Measurements from ENCODE around the gene RETN.

Gene RETN

GRCh38 chr19:7680606-7681339 lies 11.9 kb downstream of the RETN start, which contains the start of gene TRAPPC5:
TRAPPC5 (plus strand) TSS chr19:7680833; CDS start chr19:7682254, 1,421 bp downstream.
- Histone ChIP-seq H3K4me3 (ENCODE audit: low read length) (peak within 1 kb of the TSS; percentile 87), H3K27me3 (ENCODE audit: insufficient read depth, low read length) (peaks cover 28% of the 10 kb centered on the region), H3K4me1 (ENCODE audit: insufficient read depth, low read length) (no peaks in the 10 kb centered on the region; the same call in 1 of the 2 replicates), H3K36me3 (ENCODE audit: insufficient read depth, low read depth, low read length) (peaks cover 15% of the 10 kb centered on the region), H3K27ac (ENCODE audit: low read length) (no peak within 1 kb of the TSS), H3K9me3 (ENCODE audit: insufficient read depth, low read depth, low read length) (no peaks in the 10 kb centered on the region), H3K9ac (ENCODE audit: low read depth, low read length) (peak within 1 kb of the TSS; percentile 83)

GRCh38 chr19:7681340-7682174 lies 12.7 kb downstream of the RETN start:
- Histone ChIP-seq H3K36me3 (ENCODE audit: insufficient read depth, low read depth, low read length) (peaks cover 15% of the 10 kb centered on the region), H3K4me1 (ENCODE audit: insufficient read depth, low read length) (no peaks in the 10 kb centered on the region; the same call in 1 of the 2 replicates), H3K27ac (ENCODE audit: low read length) (no peak overlapping the region), H3K9me3 (ENCODE audit: insufficient read depth, low read depth, low read length) (no peaks in the 10 kb centered on the region), H3K4me3 (ENCODE audit: low read length) (peak overlapping the region; percentile 87), H3K27me3 (ENCODE audit: insufficient read depth, low read length) (peaks cover 24% of the 10 kb centered on the region), H3K9ac (ENCODE audit: low read depth, low read length) (peak overlapping the region; percentile 83; the same call in 1 of the 2 replicates)

- H3K36me3 ChIP-seq (ENCODE audit: insufficient read depth, low read depth, low read length) = peaks cover 15% of the 10 kb centered on the region
- peaks cover 16% of the 10 kb centered on the region for H3K27me3 ChIP-seq (ENCODE audit: insufficient read depth, low read length)
- no peaks in the 10 kb centered on the region; the same call in 1 of the 2 replicates for H3K4me1 ChIP-seq (ENCODE audit: insufficient read depth, low read length)
- peak overlapping the region; percentile 52; the same call in 1 of the 2 replicates for H3K9ac ChIP-seq (ENCODE audit: low read depth, low read length)
- H3K27ac ChIP-seq (ENCODE audit: low read length) = no peak overlapping the region
- H3K9me3 ChIP-seq (ENCODE audit: insufficient read depth, low read depth, low read length) = no peaks in the 10 kb centered on the region
- H3K4me3 ChIP-seq (ENCODE audit: low read length) = peak overlapping the region; percentile 87; the same call in 1 of the 2 replicates
Observed at GRCh38 chr19:7682175-7682855, 13.5 kb downstream of the RETN start.

GRCh38 chr19:7685546-7686445 lies 16.9 kb downstream of the RETN start:
- H3K9me3 ChIP-seq (ENCODE audit: insufficient read depth, low read depth, low read length) = no peaks in the 10 kb centered on the region
- H3K4me3 ChIP-seq (ENCODE audit: low read length) = no peak overlapping the region
- H3K27me3 ChIP-seq (ENCODE audit: insufficient read depth, low read length) = no peaks in the 10 kb centered on the region
- peaks cover 15% of the 10 kb centered on the region for H3K36me3 ChIP-seq (ENCODE audit: insufficient read depth, low read depth, low read length)
- no peak overlapping the region for H3K27ac ChIP-seq (ENCODE audit: low read length)
- no peak overlapping the region for H3K9ac ChIP-seq (ENCODE audit: low read depth, low read length)
- H3K4me1 ChIP-seq (ENCODE audit: insufficient read depth, low read length) = no peaks in the 10 kb centered on the region; the same call in 1 of the 2 replicates

- H3K36me3 ChIP-seq (ENCODE audit: insufficient read depth, low read depth, low read length) = peaks cover 14% of the 10 kb centered on the region
- H3K9ac ChIP-seq (ENCODE audit: low read depth, low read length) = no peak overlapping the region
Observed at GRCh38 chr19:7687177-7687576, 18.3 kb downstream of the RETN start.

GRCh38 chr19:7689165-7689564 lies 20.3 kb downstream of the RETN start:
- H3K9ac ChIP-seq (ENCODE audit: low read depth, low read length) = no peak overlapping the region
- H3K27ac ChIP-seq (ENCODE audit: low read length) = no peak overlapping the region
- no peak overlapping the region for H3K4me3 ChIP-seq (ENCODE audit: low read length)
- H3K27me3 ChIP-seq (ENCODE audit: insufficient read depth, low read length) = peaks cover 6% of the 10 kb centered on the region; the same call in 1 of the 2 replicates
- no peaks in the 10 kb centered on the region for H3K36me3 ChIP-seq (ENCODE audit: insufficient read depth, low read depth, low read length)
- no peaks in the 10 kb centered on the region for H3K9me3 ChIP-seq (ENCODE audit: insufficient read depth, low read depth, low read length)
- H3K4me1 ChIP-seq (ENCODE audit: insufficient read depth, low read length) = no peaks in the 10 kb centered on the region; the same call in 1 of the 2 replicates

More at GRCh38 chr19:7687177-7687576, 18.3 kb downstream of the RETN start:
- no peaks in the 10 kb centered on the region; the same call in 1 of the 2 replicates for H3K4me1 ChIP-seq (ENCODE audit: insufficient read depth, low read length)
- no peak overlapping the region for H3K4me3 ChIP-seq (ENCODE audit: low read length)
- 0 out of 2 replicates have a peak, but pooled peaks cover under 1% of the 10 kb centered on the region for H3K27me3 ChIP-seq (ENCODE audit: insufficient read depth, low read length)
- H3K9me3 ChIP-seq (ENCODE audit: insufficient read depth, low read depth, low read length) = no peaks in the 10 kb centered on the region
- H3K27ac ChIP-seq (ENCODE audit: low read length) = no peak overlapping the region

- Histone ChIP-seq H3K4me3 (ENCODE audit: low read length) (no peak overlapping the region), H3K9ac (ENCODE audit: low read depth, low read length) (no peak overlapping the region), H3K9me3 (ENCODE audit: insufficient read depth, low read depth, low read length) (no peaks in the 10 kb centered on the region), H3K27me3 (ENCODE audit: insufficient read depth, low read length) (peaks cover 6% of the 10 kb centered on the region; the same call in 1 of the 2 replicates), H3K27ac (ENCODE audit: low read length) (no peak overlapping the region), H3K4me1 (ENCODE audit: insufficient read depth, low read length) (no peaks in the 10 kb centered on the region), H3K36me3 (ENCODE audit: insufficient read depth, low read depth, low read length) (no peaks in the 10 kb centered on the region)
Observed at GRCh38 chr19:7690779-7691258, 22.0 kb downstream of the RETN start.

GRCh38 chr19:7691497-7691896 lies 22.6 kb downstream of the RETN start:
- Histone ChIP-seq H3K36me3 (ENCODE audit: insufficient read depth, low read depth, low read length) (no peaks in the 10 kb centered on the region), H3K9me3 (ENCODE audit: insufficient read depth, low read depth, low read length) (no peaks in the 10 kb centered on the region), H3K27me3 (ENCODE audit: insufficient read depth, low read length) (peaks cover 6% of the 10 kb centered on the region; the same call in 1 of the 2 replicates), H3K4me3 (ENCODE audit: low read length) (no peak overlapping the region), H3K4me1 (ENCODE audit: insufficient read depth, low read length) (no peaks in the 10 kb centered on the region), H3K27ac (ENCODE audit: low read length) (no peak overlapping the region), H3K9ac (ENCODE audit: low read depth, low read length) (no peak overlapping the region)

GRCh38 chr19:7692417-7693088 lies 23.7 kb downstream of the RETN start:
- Histone ChIP-seq H3K9me3 (ENCODE audit: insufficient read depth, low read depth, low read length) (no peaks in the 10 kb centered on the region), H3K27ac (ENCODE audit: low read length) (no peak overlapping the region), H3K9ac (ENCODE audit: low read depth, low read length) (no peak overlapping the region), H3K4me3 (ENCODE audit: low read length) (no peak overlapping the region), H3K4me1 (ENCODE audit: insufficient read depth, low read length) (no peaks in the 10 kb centered on the region; the same call in 1 of the 2 replicates), H3K27me3 (ENCODE audit: insufficient read depth, low read length) (peaks cover 7% of the 10 kb centered on the region), H3K36me3 (ENCODE audit: insufficient read depth, low read depth, low read length) (no peaks in the 10 kb centered on the region)

- Histone ChIP-seq H3K36me3 (ENCODE audit: insufficient read depth, low read depth, low read length) (no peaks in the 10 kb centered on the region), H3K27me3 (ENCODE audit: insufficient read depth, low read length) (peaks cover 14% of the 10 kb centered on the region)
Observed at GRCh38 chr19:7694499-7694898, 25.6 kb downstream of the RETN start.

More at GRCh38 chr19:7694499-7694898, 25.6 kb downstream of the RETN start:
- Histone ChIP-seq H3K4me3 (ENCODE audit: low read length) (no peak overlapping the region), H3K4me1 (ENCODE audit: insufficient read depth, low read length) (no peaks in the 10 kb centered on the region; the same call in 1 of the 2 replicates), H3K9ac (ENCODE audit: low read depth, low read length) (no peak overlapping the region), H3K9me3 (ENCODE audit: insufficient read depth, low read depth, low read length) (no peaks in the 10 kb centered on the region), H3K27ac (ENCODE audit: low read length) (no peak overlapping the region)

Measured in iPS-20b (cell line).